Fibroblast of lung (primary cell): ENCODE measurements around the gene SIX5.

Experiments
- CTCF ChIP-seq, 2 donors: IDR thresholded peaks in 1 of 2; conservative IDR thresholded peaks in 1 of 2; 1 replicate in 1 of 2; 2 replicates in 1 of 2; pipeline ENCODE4 v1.5.1; 2011 to 2012; ENCODE audit warnings: low read length in 2 of 2, control low read depth in 1 of 2, inconsistent platforms in 1 of 2, low read depth in 1 of 2, mild to moderate bottlenecking in 1 of 2
- EZH2 ChIP-seq: IDR thresholded peaks from 2 replicates; pipeline ENCODE4 v1.5.1; 2012; ENCODE audit warnings: low read length, control low read depth, mild to moderate bottlenecking; ENCODE audit errors: missing control alignments

DNA sequence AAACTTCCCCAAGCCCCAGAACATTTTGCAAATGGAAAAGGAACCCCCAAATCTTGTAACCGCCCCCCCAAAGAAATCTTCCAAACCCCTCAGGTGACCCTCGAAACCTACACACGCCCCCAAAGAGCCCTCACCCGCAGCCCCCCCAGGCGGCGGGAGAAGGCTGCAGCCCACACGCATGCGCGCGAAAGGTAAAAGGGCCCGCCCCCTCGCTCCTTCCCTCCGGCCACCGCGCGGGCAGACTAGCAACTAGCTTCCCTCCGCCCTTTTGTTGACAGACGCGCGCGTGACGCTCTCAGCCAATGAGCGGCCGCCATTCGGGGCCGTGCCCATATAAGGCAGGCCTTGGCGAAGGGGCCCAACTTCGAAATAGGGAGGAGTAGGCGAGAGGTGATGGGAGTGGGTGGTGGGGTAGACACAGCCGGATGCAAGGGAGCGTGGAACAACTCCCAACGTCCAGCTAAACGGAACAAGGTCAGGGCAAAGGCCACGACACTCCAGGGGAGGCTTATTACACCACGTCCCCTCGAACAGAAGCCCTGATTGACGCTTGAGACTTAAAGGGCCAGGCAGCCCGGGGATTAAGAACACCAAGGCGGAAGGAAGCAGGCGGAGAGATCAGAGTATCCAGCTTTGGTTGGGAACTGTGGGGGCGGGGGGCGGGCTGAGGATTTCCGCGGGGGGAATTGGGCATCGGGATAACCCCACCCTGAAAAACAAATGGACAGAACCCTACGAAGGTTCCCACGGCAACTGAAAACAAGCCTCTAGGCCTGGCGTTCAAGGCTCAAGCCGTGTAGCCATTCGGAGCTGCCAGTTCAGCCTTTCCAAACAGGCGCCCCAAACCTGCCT is 51.7 kb downstream of the SIX5 start:
- TF ChIP-seq CTCF (conservative IDR thresholded peaks at IDR 0.05 in 1 of 2, IDR thresholded peaks at IDR 0.05 in 1 of 2; ENCODE audit: low read depth in 1 of 2, low read length in 2 of 2) (peak in 1 of 2 donors; percentile 15), EZH2 (no peak)
